ENCODE data around the gene RNASE7. TPM values are rescaled to one million over a fixed set of nuclear protein-coding genes. Genes with fewer than 3 reads are reported as not detected.

The RNASE7 gene
- total RNA-seq, 3 donors from 2014 or later (not counting 1 experiment from before 2014, with no cell fraction given) = not detected

DNA sequence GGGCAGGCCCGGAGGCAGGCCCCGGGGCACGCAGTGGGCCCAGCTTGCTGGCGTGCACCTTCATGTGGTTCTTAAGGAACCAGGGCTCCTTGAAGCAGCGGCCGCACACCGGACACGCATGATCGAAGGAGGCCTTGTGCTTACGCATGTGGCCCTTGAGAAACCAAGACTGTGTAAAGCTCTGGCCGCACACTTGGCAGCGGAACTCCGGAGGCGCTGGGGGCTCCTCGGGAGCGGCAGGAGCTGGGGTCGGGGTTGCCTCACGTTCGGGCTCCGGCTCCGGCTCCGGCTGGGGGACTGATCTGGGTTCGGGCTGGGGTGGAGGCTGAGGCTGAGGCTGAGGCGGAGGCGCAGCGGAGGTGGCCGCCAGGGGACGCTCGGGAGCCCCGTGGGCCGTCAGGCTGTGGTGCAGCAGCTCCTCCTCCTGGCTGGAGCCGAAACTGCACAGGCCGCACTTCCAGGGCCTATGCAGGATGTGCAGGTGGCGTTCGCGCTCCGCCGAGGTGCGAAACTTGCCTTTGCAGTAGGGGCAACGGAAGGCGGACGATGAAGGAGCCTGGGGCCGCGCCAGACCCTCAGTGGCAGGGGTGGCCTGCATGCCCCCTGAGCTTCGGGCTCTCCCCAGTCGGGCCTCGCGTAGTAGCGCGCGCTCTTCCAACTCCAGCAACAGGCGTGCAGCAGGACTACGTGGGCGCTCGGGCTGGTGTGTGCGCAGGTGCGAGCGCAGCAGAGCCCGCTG lies 50.3 kb downstream of the RNASE7 start:
- no peaks in the 10 kb centered on the region for H3K36me3 Mint-ChIP-seq
- WGBS (ENCODE audit: insufficient coverage) = 49% methylated on average over 59 of the region's 59 CpGs
- peak overlapping the region; percentile 41 to 68 for H3K27ac Mint-ChIP-seq
- no peaks in the 10 kb centered on the region for H3K36me3 ChIP-seq (ENCODE audit: control insufficient read depth, insufficient read depth, low read length)
- H3K4me3 Mint-ChIP-seq = no peak overlapping the region
- DNase-seq (peak; percentile 94 to 97), ATAC-seq (peak; percentile 91 to 98 (median 94))
- H3K4me3 ChIP-seq (ENCODE audit: low read length) = no peak overlapping the region
- H3K27me3 Mint-ChIP-seq (ENCODE audit: low read depth in 2 of 2) = no peaks in the 10 kb centered on the region
- TF ChIP-seq CTCF (IDR thresholded peaks at IDR 0.05) = peak; percentile 100
- H3K27ac ChIP-seq (ENCODE audit: low read length) = no peak overlapping the region
- H3K9me3 ChIP-seq (ENCODE audit: control insufficient read depth, insufficient read depth, low read length) = no peaks in the 10 kb centered on the region
- peaks cover 18% of the 10 kb centered on the region for H3K4me1 ChIP-seq (ENCODE audit: control insufficient read depth, insufficient read depth, low read length)
- no peaks in the 10 kb centered on the region for H3K9me3 Mint-ChIP-seq
- H3K4me1 Mint-ChIP-seq = peaks cover 13 to 14% of the 10 kb centered on the region in 2 donors
- H3K27me3 ChIP-seq (ENCODE audit: control insufficient read depth, insufficient read depth, low read length) = no peaks in the 10 kb centered on the region
- intact Hi-C loops (cut with micrococcal nuclease) = loop anchor here (1.0 kb wide), 3 partner anchors 15 to 78 kb away; no protein-coding TSS in a partner anchor

DNA sequence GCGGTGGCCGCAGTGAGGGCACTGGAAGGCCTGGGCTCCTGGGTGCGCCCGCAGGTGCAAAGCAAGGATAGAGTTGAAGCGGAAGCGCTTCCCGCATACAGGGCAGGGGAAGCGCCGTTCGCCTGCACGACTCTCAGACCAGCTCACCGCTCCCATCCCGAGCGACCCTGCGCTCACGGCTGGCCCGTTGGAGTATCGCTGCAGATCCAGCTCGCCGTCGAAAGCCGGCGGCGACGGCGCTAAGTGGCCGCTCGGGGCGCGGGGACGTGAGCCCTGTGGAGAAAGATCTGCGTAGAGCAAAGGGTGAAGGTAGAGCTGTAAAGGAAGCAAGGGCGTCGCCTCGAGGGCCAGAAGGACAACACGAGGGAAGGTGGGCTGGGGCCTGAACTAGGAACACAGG lies 50.9 kb downstream of the RNASE7 start:
- no peak for TF ChIP-seq CTCF (IDR thresholded peaks at IDR 0.05)
- Histone ChIP-seq H3K4me1 (ENCODE audit: control insufficient read depth, insufficient read depth, low read length) (peaks cover 16% of the 10 kb centered on the region), H3K4me3 (ENCODE audit: low read length) (no peak overlapping the region), H3K36me3 (ENCODE audit: control insufficient read depth, insufficient read depth, low read length) (no peaks in the 10 kb centered on the region), H3K9me3 (ENCODE audit: control insufficient read depth, insufficient read depth, low read length) (no peaks in the 10 kb centered on the region), H3K27me3 (ENCODE audit: control insufficient read depth, insufficient read depth, low read length) (no peaks in the 10 kb centered on the region), H3K27ac (ENCODE audit: low read length) (no peak overlapping the region)
- Mint-ChIP-seq H3K27ac (peak overlapping the region; percentile 41 to 68), H3K36me3 (no peaks in the 10 kb centered on the region), H3K4me3 (no peak overlapping the region), H3K4me1 (peaks cover 8% of the 10 kb centered on the region in 2 donors), H3K27me3 (ENCODE audit: low read depth in 2 of 2) (no peaks in the 10 kb centered on the region), H3K9me3 (no peaks in the 10 kb centered on the region)
- no peak for DNase-seq
- 91% methylated on average over 36 of the region's 36 CpGs for WGBS (ENCODE audit: insufficient coverage)
- ATAC-seq = no peak
- intact Hi-C loops (cut with micrococcal nuclease) = no loop called here

Other genes starting within 250 kb of the RNASE7 start
- gene RNASE1, start 239.5 kb upstream of the RNASE7 start, total RNA-seq = not detected
- gene RNASE3, start 151.0 kb upstream of the RNASE7 start, total RNA-seq = under 1 TPM in 1 of 3 donors, not detected in 2; 0.72 TPM
- gene RNASE2, start 86.9 kb upstream of the RNASE7 start, total RNA-seq = 10 to 100 TPM in 1 of 3 donors, 1 to 10 TPM in 1, not detected in 1; 2.2 to 53.6 TPM
- gene METTL17, start 52.4 kb upstream of the RNASE7 start, total RNA-seq = 10 to 100 TPM; 62.8 to 79.2 (median 74.1) TPM
- gene SLC39A2, start 43.1 kb upstream of the RNASE7 start, total RNA-seq = not detected
- 10 to 100 TPM; 11.2 to 14.6 (median 13.6) TPM for gene NDRG2, start 17.3 kb upstream of the RNASE7 start, total RNA-seq
- not detected for gene TPPP2, start 12.1 kb upstream of the RNASE7 start, total RNA-seq
- not detected for gene RNASE13, start 7.6 kb upstream of the RNASE7 start, total RNA-seq
- not detected for gene RNASE8, start 15.5 kb downstream of the RNASE7 start, total RNA-seq
- 1 to 10 TPM; 4.4 to 6.9 (median 6.0) TPM for gene ARHGEF40, start 27.9 kb downstream of the RNASE7 start, total RNA-seq
- gene ZNF219, start 56.3 kb downstream of the RNASE7 start, total RNA-seq = 1 to 10 TPM; 5.6 to 8.4 (median 7.7) TPM
- under 1 TPM in 1 of 3 donors, not detected in 2; 0.40 TPM for gene TMEM253, start 58.7 kb downstream of the RNASE7 start, total RNA-seq
- gene OR5AU1, start 113.7 kb downstream of the RNASE7 start, total RNA-seq = not detected
- gene HNRNPC, start 227.1 kb downstream of the RNASE7 start, total RNA-seq = 100 to 1,000 TPM; 501 to 547 (median 515) TPM
- under 1 TPM in 2 of 3 donors, not detected in 1; 0.68 to 0.85 TPM for gene RPGRIP1, start 237.7 kb downstream of the RNASE7 start, total RNA-seq